Left cardiac atrium (tissue), 4 donors: ENCODE data around the gene CCND2. TPM values are rescaled to one million over a fixed set of nuclear protein-coding genes. Genes with fewer than 3 reads are reported as not detected.
"Not testable (repeated sequence)": the region's sequence is repeated elsewhere in the genome, so short reads cannot be mapped to it uniquely, and the experiment has no call there.

ENCODE experiments used
- ATAC-seq, 2 donors: fragments of 200-7000 bp; cut with Tn5 transposase; one replicate each; pipeline ENCODE4 v1.9.1; 2020; ENCODE audit warnings: mild to moderate bottlenecking in 2 of 2, moderate library complexity in 2 of 2
- DNase-seq: peaks from one replicate; pipeline ENCODE4 v3.0.0-alpha.2; 2020
- intact Hi-C, 2 donors: fragments of 100-400 bp; cut with DNase I; formaldehyde crosslinking; loops; one replicate each; pipeline versions ENCODE4 v1.14.1 to v1.15.1; 2022 to 2023
- long read RNA-seq: library from polyadenylated mRNA; unstranded; transcript quantifications from one replicate; pipeline ENCODE4 v2.0.0, GENCODE V29; 2021
- total RNA-seq, 2 donors: library from RNA; stranded (reverse); fragmentation: NEBNext Ultra II Directional; extraction: Animal tissue kit (Norgen Biotek cat#: 25700); gene quantifications; one replicate each; pipeline ENCODE4 v1.2.1, GENCODE V29; 2021
- donor health status: DM: no; HTN: yes; CAD: no.
- donor health status: DM: no; HTN: yes; CAD: no; lungs with severe emphysema.
- donor health status: DM: yes; HTN: yes; CAD: no.
- donor health status: Dilated cardiomyopathy.

Gene CCND2
- 100 to 1,000 TPM; 170 to 202 TPM for total RNA-seq
- long read RNA-seq, full-length matches to known transcripts, result 24 of 94 reads
- long read RNA-seq, partial matches to known transcripts, result 0 of 94 reads
- long read RNA-seq, other reads (novel, unspliced or antisense), result 70 of 94 reads

- intact Hi-C loops, result loop anchor here in 1 of 2 donors (10.0 kb wide), 2 partner anchors 279 to 389 kb away; no protein-coding TSS in a partner anchor
- peak; percentile 91 for DNase-seq
- peak; percentile 66 to 75 for ATAC-seq
Measured at GRCh38 chr12:4273652-4274395, at the start of gene CCND2. CCND2 (plus strand) TSS chr12:4273762; CDS start chr12:4274041, 279 bp downstream.

GRCh38 chr12:4224206-4224889, 49.2 kb upstream of the CCND2 start:
- intact Hi-C loops, result no loop called here
- DNase-seq (no peak), ATAC-seq (no peak)

- DNase-seq (no peak), ATAC-seq (no peak)
- intact Hi-C loops, result no loop called here
Measured at GRCh38 chr12:4225571-4225970, 48.0 kb upstream of the CCND2 start.

DNA sequence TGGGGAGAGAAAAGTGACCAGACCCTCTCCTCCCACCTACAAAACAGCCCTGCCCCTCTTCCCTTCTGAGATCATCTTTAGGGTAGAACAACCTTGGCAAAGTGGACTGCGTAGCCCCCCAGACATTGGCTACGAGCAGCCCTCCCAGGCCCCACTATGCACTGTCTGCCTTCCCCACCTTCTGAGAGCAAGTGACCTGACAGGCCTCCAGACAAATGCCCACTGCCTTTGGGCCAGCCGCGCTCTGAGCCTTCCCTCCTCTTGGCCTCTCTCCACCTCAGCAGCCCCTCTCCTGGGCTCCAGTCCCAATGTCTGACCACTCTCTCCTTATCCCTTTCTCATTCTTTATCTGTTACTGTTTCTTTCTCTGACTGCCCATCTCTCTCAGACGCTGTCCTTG, 46.5 kb upstream of the CCND2 start:
- DNase-seq (no peak), ATAC-seq (no peak)
- intact Hi-C loops, result no loop called here

DNA sequence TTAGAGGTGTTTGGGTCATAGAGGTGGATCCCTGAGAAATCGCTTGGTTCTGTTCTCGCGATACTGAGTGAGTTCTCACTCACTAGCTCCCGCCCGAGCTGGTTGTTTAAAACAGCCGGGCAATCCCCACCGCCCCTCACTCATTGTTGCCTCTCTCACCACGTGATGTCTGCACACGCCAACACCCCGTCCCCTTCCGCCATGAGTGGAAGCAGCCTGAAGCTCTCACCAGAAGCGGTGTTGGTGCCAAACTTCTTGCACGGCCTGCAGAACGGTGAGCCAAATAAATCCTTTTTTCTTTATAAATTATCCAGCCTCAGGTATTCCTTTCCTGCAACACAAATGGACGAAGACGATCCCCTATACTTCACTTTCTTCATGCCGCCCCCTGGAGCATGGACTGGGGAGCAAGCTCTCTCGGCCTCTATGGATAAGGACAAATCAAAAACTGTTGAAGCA, 45.4 kb upstream of the CCND2 start:
- no peak for DNase-seq
- intact Hi-C loops, result no loop called here
- ATAC-seq, result no peak

- no peak for DNase-seq
- intact Hi-C loops, result no loop called here
- ATAC-seq, result no peak
Measured at GRCh38 chr12:4230526-4230925, 43.0 kb upstream of the CCND2 start.

GRCh38 chr12:4238577-4238976, 35.0 kb upstream of the CCND2 start:
- no peak for DNase-seq
- intact Hi-C loops, result no loop called here
- ATAC-seq, result no peak

DNA sequence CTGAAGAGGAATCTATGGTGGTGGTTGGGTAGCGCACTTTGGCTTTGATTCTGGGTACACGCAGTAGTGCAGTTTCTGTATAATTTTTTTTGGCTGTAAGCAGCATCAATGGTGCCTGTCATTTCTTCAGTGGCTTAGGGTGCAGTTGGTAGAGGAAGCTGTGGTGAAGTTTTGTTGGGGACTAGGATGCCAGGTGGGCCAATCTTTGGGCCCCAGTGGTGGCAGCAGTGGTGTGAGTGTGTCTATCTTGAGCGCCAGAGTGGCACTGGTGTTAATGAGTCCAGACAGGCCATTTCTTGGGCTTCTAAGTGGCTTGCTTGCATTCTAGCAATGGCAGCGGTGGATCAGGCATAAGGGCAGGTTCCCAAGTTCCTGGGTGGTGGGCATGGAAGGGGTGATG, 33.8 kb upstream of the CCND2 start:
- ATAC-seq (no peak), DNase-seq (no peak)
- intact Hi-C loops, result no loop called here

GRCh38 chr12:4240161-4240783, 33.3 kb upstream of the CCND2 start:
- DNase-seq (no peak), ATAC-seq (no peak)
- intact Hi-C loops, result no loop called here

DNA sequence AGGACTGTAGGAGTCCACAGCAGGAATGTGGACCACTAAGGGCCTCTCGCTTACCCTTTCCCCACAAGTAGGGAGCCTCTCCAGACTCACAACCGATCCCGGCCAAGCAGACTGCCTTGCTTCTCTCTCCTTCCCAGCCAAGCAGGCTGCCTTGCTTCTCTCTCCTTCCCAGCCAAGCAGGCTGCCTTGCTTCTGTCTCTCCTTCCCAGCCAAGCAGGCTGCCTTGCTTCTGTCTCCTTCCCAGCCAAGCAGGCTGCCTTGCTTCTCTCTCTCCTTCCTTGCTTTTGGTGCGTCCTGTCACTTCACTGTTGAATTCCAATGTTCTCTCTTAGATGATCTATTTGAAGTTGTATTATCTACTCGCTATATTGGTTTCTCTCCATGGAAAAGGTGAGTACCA, 32.6 kb upstream of the CCND2 start:
- no peak for DNase-seq
- ATAC-seq, result no peak
- intact Hi-C loops, result no loop called here

- intact Hi-C loops, result no loop called here
- DNase-seq (no peak), ATAC-seq (no peak)
Measured at GRCh38 chr12:4241592-4241991, 32.0 kb upstream of the CCND2 start.

- DNase-seq (no peak), ATAC-seq (no peak)
- intact Hi-C loops, result no loop called here
Measured at GRCh38 chr12:4242595-4242994, 31.0 kb upstream of the CCND2 start.

DNA sequence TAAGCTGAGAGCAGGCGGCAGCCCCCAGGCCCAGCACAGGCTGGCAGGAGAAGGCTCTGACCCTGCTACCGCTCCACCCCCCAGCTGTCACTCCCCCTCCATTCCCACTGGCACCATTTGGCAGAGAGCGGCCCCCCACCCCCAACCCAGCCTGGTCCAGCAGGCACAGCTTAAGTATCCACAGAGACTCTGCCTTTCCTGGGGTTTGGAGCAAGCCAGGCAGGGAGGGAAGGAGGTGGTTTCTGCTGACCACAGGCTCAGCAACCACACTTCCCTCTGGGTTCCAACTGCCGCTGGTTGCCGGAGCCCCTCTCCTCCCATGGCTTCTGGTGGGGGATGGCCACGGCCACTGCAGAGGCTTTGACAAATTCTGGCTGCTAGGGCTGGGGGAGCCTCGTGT, 30.5 kb upstream of the CCND2 start:
- ATAC-seq (no peak), DNase-seq (no peak)
- intact Hi-C loops, result no loop called here

DNA sequence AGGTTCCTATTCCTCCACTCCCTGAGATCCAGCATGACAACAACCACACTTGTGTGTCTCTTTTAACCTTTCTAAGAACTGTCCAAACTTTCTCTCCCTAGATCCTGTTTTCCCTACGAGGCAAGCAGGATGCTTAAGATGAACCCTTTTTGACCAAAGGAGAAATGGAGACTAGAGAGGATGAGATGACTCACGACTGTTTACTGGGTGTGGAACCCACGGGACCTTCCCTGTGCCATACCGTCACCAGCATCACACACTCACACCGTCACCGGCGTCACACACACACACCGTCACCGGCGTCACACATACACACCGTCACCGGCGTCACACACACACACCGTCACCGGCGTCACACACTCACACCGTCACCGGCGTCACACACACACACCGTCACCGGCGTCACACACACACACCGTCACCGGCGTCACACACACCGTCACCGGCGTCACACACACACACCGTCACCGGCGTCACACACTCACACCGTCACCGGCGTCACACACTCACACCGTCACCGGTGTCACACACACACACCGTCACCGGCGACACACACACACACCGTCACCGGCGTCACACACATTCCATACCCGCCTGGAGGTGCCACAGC, 30.0 kb upstream of the CCND2 start:
- ATAC-seq, intact Hi-C loops, DNase-seq: not testable (repeated sequence)

- no peak for DNase-seq
- intact Hi-C loops, result no loop called here
- ATAC-seq, result no peak
Measured at GRCh38 chr12:4244868-4245267, 28.7 kb upstream of the CCND2 start.

GRCh38 chr12:4245446-4245845, 28.1 kb upstream of the CCND2 start:
- no peak for ATAC-seq

DNA sequence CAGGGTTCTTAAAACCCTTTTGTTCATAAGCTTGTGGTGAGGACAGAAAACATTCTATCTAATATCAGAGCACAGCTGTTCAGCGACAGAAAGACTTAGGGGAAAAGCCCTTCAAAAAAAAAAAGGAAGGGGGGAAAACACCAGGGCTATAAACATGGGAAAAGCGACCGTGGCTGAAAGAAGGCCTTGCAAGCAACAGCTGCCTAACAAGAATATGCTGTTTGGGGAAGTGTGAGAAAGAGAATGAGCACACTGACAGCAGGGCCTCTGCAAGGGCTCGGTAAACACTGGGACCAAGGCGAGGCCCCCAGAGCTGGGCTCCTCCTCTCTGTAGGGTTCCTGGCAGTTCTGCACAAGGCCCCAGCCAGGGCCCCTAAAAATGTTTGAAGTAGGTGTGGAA, 27.4 kb upstream of the CCND2 start:
- ATAC-seq (no peak), DNase-seq (no peak)
- intact Hi-C loops, result no loop called here

More at GRCh38 chr12:4245446-4245845, 28.1 kb upstream of the CCND2 start:
- DNase-seq, result no peak
- intact Hi-C loops, result no loop called here

DNA sequence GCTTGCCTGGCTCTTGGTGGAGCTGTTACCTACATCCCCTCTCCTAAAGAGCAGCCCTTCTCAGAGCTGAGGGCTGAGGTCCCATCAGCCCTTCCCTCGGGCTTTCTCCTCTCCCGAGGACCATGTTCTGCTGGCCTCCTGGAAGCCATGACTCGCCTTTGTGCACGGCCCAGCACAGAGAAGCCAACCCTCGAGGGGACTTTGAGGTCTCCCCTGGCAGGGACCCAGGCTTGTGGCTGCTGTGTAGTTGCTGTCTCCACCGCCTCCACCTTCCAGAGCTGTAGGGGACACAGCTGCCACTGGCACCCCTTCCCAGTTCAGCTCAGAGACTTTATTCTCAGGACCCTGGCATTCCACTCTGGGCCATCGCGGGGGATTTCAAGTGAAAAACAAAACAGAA, 22.9 kb upstream of the CCND2 start:
- ATAC-seq (no peak), DNase-seq (no peak)
- intact Hi-C loops, result no loop called here

DNA sequence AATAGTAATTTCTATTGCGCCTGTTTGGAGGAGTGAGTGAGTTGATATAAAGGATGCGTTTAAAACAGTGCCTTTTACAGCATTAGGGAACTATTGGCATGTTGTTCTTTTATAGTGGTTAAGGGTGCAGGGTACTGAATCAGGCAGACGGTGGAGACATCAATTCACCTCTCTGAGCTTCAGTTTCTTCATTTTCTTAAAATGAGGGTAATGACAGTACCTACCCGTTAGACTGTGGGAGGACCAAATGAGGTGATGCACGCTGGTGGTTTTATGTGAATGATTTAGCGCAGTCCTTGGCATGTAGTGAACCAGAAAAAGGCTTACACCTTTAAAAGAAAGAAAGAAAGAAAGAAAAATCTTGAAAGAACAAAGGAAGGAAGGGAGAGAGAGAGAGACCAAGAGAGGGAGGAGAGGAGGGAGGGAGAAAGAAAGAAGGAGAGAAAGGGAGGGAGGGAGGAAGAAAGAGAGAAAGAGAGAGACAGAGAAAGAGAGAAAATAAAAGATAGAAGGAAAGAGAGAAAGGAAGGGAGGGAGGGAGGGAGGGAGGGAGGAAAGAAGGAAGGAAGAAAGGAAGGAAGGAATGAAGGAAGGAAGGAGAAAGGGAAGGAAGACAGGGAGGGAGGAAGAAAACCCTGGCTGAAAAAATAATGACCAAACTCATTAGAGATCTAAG, 22.2 kb upstream of the CCND2 start:
- intact Hi-C loops, result no loop called here
- ATAC-seq, result no peak
- no peak for DNase-seq
